ENCODE results near the gene AUH.

AUH gene

GRCh38 chr9:91361291-91362050 is at the start of gene AUH:
Gene AUH (minus strand): TSS chr9:91361918. CDS start chr9:91361889, 29 bp downstream.
- TF ChIP-seq GATA3 (IDR thresholded peaks at IDR 0.05; ENCODE audit: low read depth, low read length), result no peak
- TF ChIP-seq GATA2 (IDR thresholded peaks at IDR 0.05; ENCODE audit: low read depth, low read length), result no peak

- no peak for TF ChIP-seq GATA2 (IDR thresholded peaks at IDR 0.05; ENCODE audit: low read depth, low read length)
- no peak for TF ChIP-seq GATA3 (IDR thresholded peaks at IDR 0.05; ENCODE audit: low read depth, low read length)
These were observed 49.5 kb upstream of the AUH start for GRCh38 chr9:91411096-91411771.

- TF ChIP-seq GATA2 (IDR thresholded peaks at IDR 0.05; ENCODE audit: low read depth, low read length) (no peak), GATA3 (IDR thresholded peaks at IDR 0.05; ENCODE audit: low read depth, low read length) (no peak)
These were observed 48.4 kb upstream of the AUH start for GRCh38 chr9:91410161-91410560.

GRCh38 chr9:91408475-91408874 is 46.8 kb upstream of the AUH start:
- TF ChIP-seq GATA2 (IDR thresholded peaks at IDR 0.05; ENCODE audit: low read depth, low read length) (no peak), GATA3 (IDR thresholded peaks at IDR 0.05; ENCODE audit: low read depth, low read length) (no peak)

GRCh38 chr9:91407580-91408318 is 46.0 kb upstream of the AUH start:
- no peak for TF ChIP-seq GATA3 (IDR thresholded peaks at IDR 0.05; ENCODE audit: low read depth, low read length)
- TF ChIP-seq GATA2 (IDR thresholded peaks at IDR 0.05; ENCODE audit: low read depth, low read length), result no peak

- no peak for TF ChIP-seq GATA3 (IDR thresholded peaks at IDR 0.05; ENCODE audit: low read depth, low read length)
- TF ChIP-seq GATA2 (IDR thresholded peaks at IDR 0.05; ENCODE audit: low read depth, low read length), result no peak
These were observed 43.8 kb upstream of the AUH start for GRCh38 chr9:91405343-91406077.

GRCh38 chr9:91403665-91404543 is 42.2 kb upstream of the AUH start:
- TF ChIP-seq GATA2 (IDR thresholded peaks at IDR 0.05; ENCODE audit: low read depth, low read length), result no peak
- no peak for TF ChIP-seq GATA3 (IDR thresholded peaks at IDR 0.05; ENCODE audit: low read depth, low read length)

- TF ChIP-seq GATA3 (IDR thresholded peaks at IDR 0.05; ENCODE audit: low read depth, low read length), result no peak
- no peak for TF ChIP-seq GATA2 (IDR thresholded peaks at IDR 0.05; ENCODE audit: low read depth, low read length)
These were observed 37.2 kb upstream of the AUH start for GRCh38 chr9:91398926-91399325.

GRCh38 chr9:91395553-91396471 is 34.1 kb upstream of the AUH start:
- TF ChIP-seq GATA3 (IDR thresholded peaks at IDR 0.05; ENCODE audit: low read depth, low read length), result no peak
- TF ChIP-seq GATA2 (IDR thresholded peaks at IDR 0.05; ENCODE audit: low read depth, low read length), result no peak

GRCh38 chr9:91395106-91395552 is 33.4 kb upstream of the AUH start:
- TF ChIP-seq GATA3 (IDR thresholded peaks at IDR 0.05; ENCODE audit: low read depth, low read length) (no peak), GATA2 (IDR thresholded peaks at IDR 0.05; ENCODE audit: low read depth, low read length) (no peak)

- no peak for TF ChIP-seq GATA3 (IDR thresholded peaks at IDR 0.05; ENCODE audit: low read depth, low read length)
- no peak for TF ChIP-seq GATA2 (IDR thresholded peaks at IDR 0.05; ENCODE audit: low read depth, low read length)
These were observed 32.1 kb upstream of the AUH start for GRCh38 chr9:91393826-91394225.

GRCh38 chr9:91392435-91392834 is 30.7 kb upstream of the AUH start:
- no peak for TF ChIP-seq GATA2 (IDR thresholded peaks at IDR 0.05; ENCODE audit: low read depth, low read length)
- no peak for TF ChIP-seq GATA3 (IDR thresholded peaks at IDR 0.05; ENCODE audit: low read depth, low read length)
